Adrenal gland (tissue), 12 donors: Measurements from ENCODE around the gene ZNF579. TPM values are rescaled to one million over a fixed set of nuclear protein-coding genes. Genes with fewer than 3 reads are reported as not detected.

Experiments used
- DNase-seq, 7 donors: peaks; one replicate each; pipeline ENCODE4 v3.0.0-alpha.2; 2019 to 2020
- H3K27ac ChIP-seq, 5 donors: fragments of 200-600 bp; sonication (generic) in 4 of 5; 1 replicate in 3 of 5; 2 replicates in 2 of 5; pipeline versions ENCODE4 v1.5.1 to v1.8.0; 2016 to 2020; ENCODE audit warnings: mild to moderate bottlenecking in 1 of 5
- H3K27me3 ChIP-seq: fragments of 200-600 bp; 2 replicates; pipeline ENCODE4 v1.8.0; 2021
- H3K36me3 ChIP-seq, 2 donors: fragments of 200-600 bp; replicated peaks in 1 of 2; 1 replicate in 1 of 2; 2 replicates in 1 of 2; pipeline versions ENCODE4 v1.5.1 to v1.8.0; 2018 to 2022
- H3K4me1 ChIP-seq, 2 donors: fragments of 200-600 bp; replicated peaks in 1 of 2; 1 replicate in 1 of 2; 2 replicates in 1 of 2; pipeline versions ENCODE4 v1.5.1 to v1.8.0; 2018 to 2021
- H3K4me3 ChIP-seq, 4 donors: fragments of 200-600 bp; sonication (generic) in 3 of 4; one replicate each; pipeline ENCODE4 v1.5.1; 2016 to 2018
- H3K9me3 ChIP-seq, 3 donors: fragments of 200-600 bp; sonication (generic) in 1 of 3; replicated peaks in 1 of 3; 1 replicate in 2 of 3; 2 replicates in 1 of 3; pipeline versions ENCODE4 v1.5.1 to v1.8.0; 2016 to 2021
- POLR2A ChIP-seq, 2 donors: fragments of 450-650 bp; IDR thresholded peaks; one replicate each; pipeline ENCODE4 v1.6.1; 2017; ENCODE audit warnings: antibody characterized with exemption in 2 of 2, mild to moderate bottlenecking in 2 of 2, moderate library complexity in 1 of 2
- WGBS, 4 donors: extraction: QIAGEN DNeasy Blood & Tissue Kit in 2 of 4; methylation state at CpG; one replicate each; pipeline versions ENCODE4 v1.1.5 to v1.1.7; 2013 to 2017; 5-methylcytosine and 5-hydroxymethylcytosine counted together
- intact Hi-C, 2 donors: fragments of 100-400 bp; cut with DNase I; formaldehyde crosslinking; loops; one replicate each; pipeline versions ENCODE4 v1.14.1 to v1.15.0; 2022 to 2023
- polyA plus RNA-seq, 3 donors: library from polyadenylated mRNA; stranded (reverse); fragments of 200-250 nt in 2 of 3; fragments of 350-450 nt in 1 of 3; fragmentation: Illumina TruSeq in 1 of 3; extraction: RNeasy Lipid Tissue Mini Kit (QIAGEN cat#74804) in 1 of 3; gene quantifications; one replicate each; pipeline ENCODE4 v1.2.3, GENCODE V29; 2013 to 2014
- total RNA-seq, 9 donors: library from RNA; depleted of rRNA in 4 of 9; stranded (reverse); fragments of >200 nt in 4 of 9; fragments of 120-200 nt in 1 of 9; fragmentation: NEBNext Ultra II Directional in 1 of 9; extraction: Animal tissue kit (Norgen Biotek cat#: 25700) in 1 of 9; gene quantifications; one replicate each; pipeline versions ENCODE4 v1.1.0 to v1.2.4, GENCODE V29; 2013 to 2023
- TF ChIP-seq, protein P1 (sequence below), 6 experiments: fragments of 450-650 bp in 4 of 6; fragments of 200-600 bp in 2 of 6; sonication (generic) in 1 of 6; IDR thresholded peaks; 1 replicate in 5 of 6; 2 replicates in 1 of 6; pipeline versions ENCODE4 v1.5.1 to v1.8.0; 2016 to 2021; ENCODE audit warnings: antibody characterized with exemption in 6 of 6, mild to moderate bottlenecking in 2 of 6, moderate library complexity in 1 of 6
- donor health status: healthy with polysubstance abuse.
- donor health status: Bipolar disorder and iron deficiency.
- donor health status: DM: yes; HTN: yes; CAD: no.
- donor health status: DM: no; HTN: no; CAD: no.
- donor health status: DM: no; HTN: no; CAD: no.
- donor health status: DM: yes; HTN: yes; CAD: no.

The ZNF579 gene
- total and polyA plus RNA-seq, 12 donors, result 2.1 to 27.1 (median 8.4) TPM

- WGBS, 4 donors, result 96 to 97% (median 96%) methylated on average over 13 to 30 of the region's 30 CpGs
- peak in 1 of 7 donors; percentile 47 for DNase-seq
Measured at GRCh38 chr19:55597501-55597921, 16.9 kb upstream of the ZNF579 start.

GRCh38 chr19:55596304-55596703 is 15.7 kb upstream of the ZNF579 start:
- Histone ChIP-seq H3K4me1 (peaks cover 7% of the 10 kb centered on the region in 2 donors), H3K27ac (no peak overlapping the region), H3K9me3 (no peaks in the 10 kb centered on the region), H3K27me3 (no peaks in the 10 kb centered on the region), H3K4me3 (no peak overlapping the region), H3K36me3 (peaks cover 0 to 19% of the 10 kb centered on the region in 2 donors)
- WGBS, 4 donors, result 90 to 96% (median 95%) methylated on average over 3 of the region's 3 CpGs
- DNase-seq, result no peak
- intact Hi-C loops, result no loop called here
- TF ChIP-seq, protein P1, sequence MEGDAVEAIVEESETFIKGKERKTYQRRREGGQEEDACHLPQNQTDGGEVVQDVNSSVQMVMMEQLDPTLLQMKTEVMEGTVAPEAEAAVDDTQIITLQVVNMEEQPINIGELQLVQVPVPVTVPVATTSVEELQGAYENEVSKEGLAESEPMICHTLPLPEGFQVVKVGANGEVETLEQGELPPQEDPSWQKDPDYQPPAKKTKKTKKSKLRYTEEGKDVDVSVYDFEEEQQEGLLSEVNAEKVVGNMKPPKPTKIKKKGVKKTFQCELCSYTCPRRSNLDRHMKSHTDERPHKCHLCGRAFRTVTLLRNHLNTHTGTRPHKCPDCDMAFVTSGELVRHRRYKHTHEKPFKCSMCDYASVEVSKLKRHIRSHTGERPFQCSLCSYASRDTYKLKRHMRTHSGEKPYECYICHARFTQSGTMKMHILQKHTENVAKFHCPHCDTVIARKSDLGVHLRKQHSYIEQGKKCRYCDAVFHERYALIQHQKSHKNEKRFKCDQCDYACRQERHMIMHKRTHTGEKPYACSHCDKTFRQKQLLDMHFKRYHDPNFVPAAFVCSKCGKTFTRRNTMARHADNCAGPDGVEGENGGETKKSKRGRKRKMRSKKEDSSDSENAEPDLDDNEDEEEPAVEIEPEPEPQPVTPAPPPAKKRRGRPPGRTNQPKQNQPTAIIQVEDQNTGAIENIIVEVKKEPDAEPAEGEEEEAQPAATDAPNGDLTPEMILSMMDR (IDR thresholded peaks at IDR 0.05), result no peak
- TF ChIP-seq POLR2A (IDR thresholded peaks at IDR 0.05), result no peak

More at GRCh38 chr19:55597501-55597921, 16.9 kb upstream of the ZNF579 start:
- TF ChIP-seq, protein P1 (IDR thresholded peaks at IDR 0.05), result no peak
- no peak for TF ChIP-seq POLR2A (IDR thresholded peaks at IDR 0.05)
- Histone ChIP-seq H3K36me3 (peaks cover 0 to 13% of the 10 kb centered on the region in 2 donors), H3K27me3 (no peaks in the 10 kb centered on the region), H3K4me1 (peaks cover 7 to 9% of the 10 kb centered on the region in 2 donors), H3K27ac (no peak overlapping the region), H3K9me3 (no peaks in the 10 kb centered on the region), H3K4me3 (no peak overlapping the region)
- intact Hi-C loops, result no loop called here

- Histone ChIP-seq H3K36me3 (peaks cover 0 to 19% of the 10 kb centered on the region in 2 donors), H3K4me1 (no peaks in the 10 kb centered on the region), H3K4me3 (no peak overlapping the region), H3K27ac (no peak overlapping the region), H3K9me3 (no peaks in the 10 kb centered on the region), H3K27me3 (no peaks in the 10 kb centered on the region)
- 92 to 97% (median 93%) methylated on average over 4 of the region's 4 CpGs for WGBS, 4 donors
- TF ChIP-seq POLR2A (IDR thresholded peaks at IDR 0.05), result no peak
- TF ChIP-seq, protein P1 (IDR thresholded peaks at IDR 0.05), result no peak
- intact Hi-C loops, result no loop called here
- DNase-seq, result no peak
Measured at GRCh38 chr19:55594996-55595545, 14.4 kb upstream of the ZNF579 start.

DNA sequence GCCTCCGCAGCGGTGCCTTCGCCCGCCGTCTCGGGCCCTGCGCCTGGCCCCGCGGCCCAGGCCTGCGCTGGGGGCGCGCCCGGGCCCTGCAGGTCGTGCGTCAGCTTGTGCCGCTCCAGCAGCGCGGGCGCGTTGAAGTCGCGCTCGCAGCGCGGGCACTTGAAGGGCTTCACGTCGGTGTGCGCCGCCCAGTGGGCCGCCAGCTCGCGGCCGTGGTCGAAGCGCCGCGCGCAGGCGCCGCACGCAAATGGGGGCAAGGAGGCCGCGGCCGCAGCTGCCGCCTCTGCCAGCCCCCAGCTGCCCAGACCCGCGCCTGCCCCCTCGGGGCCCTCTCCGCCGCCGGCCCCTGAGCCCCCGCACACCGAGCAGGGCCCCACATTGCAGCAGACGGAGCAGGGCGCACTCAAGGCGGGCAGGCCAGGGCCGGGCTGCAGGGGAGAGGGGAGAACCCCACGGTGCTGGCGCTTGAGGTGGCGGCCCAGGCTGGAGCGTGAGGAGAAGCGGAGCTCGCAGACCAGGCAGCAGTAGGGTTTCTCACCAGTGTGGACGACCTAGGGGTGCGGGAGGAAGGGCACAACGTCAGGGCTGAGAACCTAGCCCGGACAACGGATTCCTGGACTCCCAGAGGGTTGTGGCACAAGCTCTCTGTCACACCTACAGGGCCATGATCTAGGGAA is 12.6 kb upstream of the ZNF579 start:
- no peak overlapping the region for H3K4me3 ChIP-seq
- intact Hi-C loops, result no loop called here
- no peaks in the 10 kb centered on the region for H3K27me3 ChIP-seq
- WGBS, 4 donors, result 83 to 90% (median 85%) methylated on average over 12 to 68 of the region's 68 CpGs
- no peaks in the 10 kb centered on the region for H3K4me1 ChIP-seq
- H3K27ac ChIP-seq, result no peak overlapping the region
- H3K36me3 ChIP-seq, result peaks cover 0 to 19% of the 10 kb centered on the region in 2 donors
- TF ChIP-seq, protein P1 (IDR thresholded peaks at IDR 0.05), result no peak
- no peak for TF ChIP-seq POLR2A (IDR thresholded peaks at IDR 0.05)
- no peak for DNase-seq
- H3K9me3 ChIP-seq, result no peaks in the 10 kb centered on the region
